MM.1S (cell line): Measurements from ENCODE around the gene SFXN4.
"Not testable (repeated sequence)": the region's sequence is repeated elsewhere in the genome, so short reads cannot be mapped to it uniquely, and the experiment has no call there.

Experiments
- DNase-seq: peaks from one replicate; pipeline ENCODE4 v3.0.0-alpha.2; 2015
- H2AFZ ChIP-seq: fragments of 300-600 bp; sonication (generic); 2 replicates; pipeline ENCODE4 v1.6.0; 2016; ENCODE audit warnings: antibody characterized with exemption, low read length
- H3F3A ChIP-seq: fragments of 300-600 bp; sonication (generic); 2 replicates; pipeline ENCODE4 v1.6.1; 2016; ENCODE audit warnings: mild to moderate bottlenecking, antibody characterized with exemption, low read length, moderate library complexity, mixed read lengths; ENCODE audit not compliant: insufficient read depth
- H3K27ac ChIP-seq: fragments of 300-600 bp; sonication (generic); 2 replicates; pipeline ENCODE4 v1.5.1; 2016; ENCODE audit warnings: mild to moderate bottlenecking, low read length
- H3K27me3 ChIP-seq: fragments of 300-600 bp; sonication (generic); replicated peaks from 2 replicates; pipeline ENCODE4 v1.6.0; 2016; ENCODE audit warnings: low read length; ENCODE audit not compliant: insufficient read depth
- H3K36me3 ChIP-seq: fragments of 300-600 bp; sonication (generic); replicated peaks from 2 replicates; pipeline ENCODE4 v1.6.1; 2016; ENCODE audit warnings: mild to moderate bottlenecking, low read length, mixed read lengths; ENCODE audit not compliant: insufficient read depth
- H3K4me1 ChIP-seq: fragments of 300-600 bp; sonication (generic); 2 replicates; pipeline ENCODE4 v1.6.1; 2016; ENCODE audit warnings: low read length, mixed read lengths
- H3K4me2 ChIP-seq: fragments of 300-600 bp; sonication (generic); 2 replicates; pipeline ENCODE4 v1.6.0; 2016; ENCODE audit warnings: low read depth, low read length
- H3K4me3 ChIP-seq: fragments of 300-600 bp; sonication (generic); 2 replicates; pipeline ENCODE4 v1.5.1; 2016; ENCODE audit warnings: low read length, mixed read lengths
- H3K79me2 ChIP-seq: fragments of 300-600 bp; sonication (generic); 2 replicates; pipeline ENCODE4 v1.6.1; 2016; ENCODE audit warnings: mixed run types, low read length, mixed read lengths
- H3K9ac ChIP-seq: fragments of 300-600 bp; sonication (generic); 2 replicates; pipeline ENCODE4 v1.6.1; 2016; ENCODE audit warnings: low read length, mixed read lengths
- H3K9me2 ChIP-seq: fragments of 300-600 bp; sonication (generic); replicated peaks from 2 replicates; pipeline ENCODE4 v1.6.1; 2016; ENCODE audit warnings: mild to moderate bottlenecking, low read length, mixed read lengths; ENCODE audit not compliant: insufficient read depth
- H3K9me3 ChIP-seq: fragments of 300-600 bp; sonication (generic); replicated peaks from 2 replicates; pipeline ENCODE4 v1.6.1; 2016; ENCODE audit warnings: mild to moderate bottlenecking, low read length, mixed read lengths; ENCODE audit not compliant: insufficient read depth
- H4K20me1 ChIP-seq: fragments of 300-600 bp; sonication (generic); 2 replicates; pipeline ENCODE4 v1.6.1; 2016; ENCODE audit warnings: mild to moderate bottlenecking, low read length, moderate library complexity, mixed read lengths; ENCODE audit not compliant: insufficient read depth
- CTCF ChIP-seq: fragments of 300-600 bp; sonication (generic); IDR thresholded peaks from 2 replicates; pipeline ENCODE4 v1.5.1; 2016; ENCODE audit warnings: antibody characterized with exemption, low read length, mixed read lengths
- EZH2 ChIP-seq: fragments of 300-600 bp; sonication (generic); optimal IDR thresholded peaks from 2 replicates; pipeline ENCODE3; 2017; ENCODE audit warnings: low read depth, mild to moderate bottlenecking, antibody characterized with exemption, low read length, mixed read lengths
- EZH2phosphoT487 ChIP-seq: fragments of 300-600 bp; sonication (generic); IDR thresholded peaks from 2 replicates; pipeline ENCODE4 v1.6.1; 2018; ENCODE audit warnings: antibody characterized with exemption, low read length

SFXN4 gene

GRCh38 chr10:119159332-119159731 lies 6.2 kb downstream of the SFXN4 start:
- H3K4me3 ChIP-seq, result no peak overlapping the region
- no peak for DNase-seq
- no peak overlapping the region for H3K9ac ChIP-seq
- H3K36me3 ChIP-seq, result no peaks in the 10 kb centered on the region; the same call in 1 of the 2 replicates
- H3K9me2 ChIP-seq, result no peaks in the 10 kb centered on the region
- no peak overlapping the region for H2AFZ ChIP-seq
- H3F3A ChIP-seq, result no peaks in the 10 kb centered on the region
- H3K27me3 ChIP-seq, result no peaks in the 10 kb centered on the region
- no peak overlapping the region for H3K27ac ChIP-seq
- H3K79me2 ChIP-seq, result peaks cover 5% of the 10 kb centered on the region
- TF ChIP-seq CTCF (no peak), EZH2 (no peak), EZH2phosphoT487 (no peak)
- H3K4me2 ChIP-seq, result no peak overlapping the region
- no peaks in the 10 kb centered on the region for H4K20me1 ChIP-seq
- no peaks in the 10 kb centered on the region for H3K9me3 ChIP-seq
- no peaks in the 10 kb centered on the region; the same call in 1 of the 2 replicates for H3K4me1 ChIP-seq

GRCh38 chr10:119153661-119154060 lies 11.9 kb downstream of the SFXN4 start:
- Histone ChIP-seq H3K79me2 (no peaks in the 10 kb centered on the region), H3K4me3 (no peak overlapping the region), H3K9ac (no peak overlapping the region), H3F3A (no peaks in the 10 kb centered on the region), H3K4me1 (no peaks in the 10 kb centered on the region), H3K9me3 (no peaks in the 10 kb centered on the region), H2AFZ (no peak overlapping the region), H3K27ac (no peak overlapping the region), H3K36me3 (no peaks in the 10 kb centered on the region; the same call in 1 of the 2 replicates), H3K4me2 (no peak overlapping the region), H4K20me1 (no peaks in the 10 kb centered on the region), H3K9me2 (no peaks in the 10 kb centered on the region), H3K27me3 (no peaks in the 10 kb centered on the region)
- no peak for DNase-seq
- no peak for TF ChIP-seq CTCF
- no peak for TF ChIP-seq EZH2phosphoT487
- TF ChIP-seq EZH2, result no peak

- no peak for DNase-seq
- Histone ChIP-seq H2AFZ (no peak overlapping the region), H3K36me3 (no peaks in the 10 kb centered on the region; the same call in 1 of the 2 replicates), H3K4me2 (no peak overlapping the region), H3K4me3 (no peak overlapping the region), H3K27ac (no peak overlapping the region), H3K4me1 (no peaks in the 10 kb centered on the region), H4K20me1 (no peaks in the 10 kb centered on the region), H3K9me3 (no peaks in the 10 kb centered on the region), H3F3A (no peaks in the 10 kb centered on the region), H3K27me3 (no peaks in the 10 kb centered on the region), H3K79me2 (no peaks in the 10 kb centered on the region), H3K9me2 (no peaks in the 10 kb centered on the region), H3K9ac (no peak overlapping the region)
- TF ChIP-seq EZH2phosphoT487 (no peak), CTCF (no peak), EZH2 (no peak)
These were observed 12.5 kb downstream of the SFXN4 start for GRCh38 chr10:119153041-119153440.

GRCh38 chr10:119151601-119152000 lies 13.9 kb downstream of the SFXN4 start:
- not testable (repeated sequence) for H3K36me3 ChIP-seq, DNase-seq, H3K4me3 ChIP-seq, H3K9me2 ChIP-seq, H3K27me3 ChIP-seq, H3K4me1 ChIP-seq, H3K9me3 ChIP-seq, H3K4me2 ChIP-seq, H3K79me2 ChIP-seq, H2AFZ ChIP-seq, H3K9ac ChIP-seq, H4K20me1 ChIP-seq, H3K27ac ChIP-seq, H3F3A ChIP-seq
